Erythroblast (primary cell): ENCODE measurements around the gene DHDH.

Source experiments
- GATA1 ChIP-seq: IDR thresholded peaks from 2 replicates; pipeline ENCODE4 v1.6.1; 2011; ENCODE audit warnings: low read depth, mild to moderate bottlenecking, control low read depth, low read length, moderate library complexity
- POLR2A ChIP-seq: IDR thresholded peaks from 2 replicates; pipeline ENCODE4 v1.6.1; 2011; ENCODE audit warnings: mild to moderate bottlenecking, low read length

GRCh38 chr19:48958006-48958405 lies 24.5 kb downstream of the DHDH start:
- no peak for TF ChIP-seq POLR2A
- no peak for TF ChIP-seq GATA1
